ENCODE results near the gene SYNDIG1.

Gene SYNDIG1

DNA sequence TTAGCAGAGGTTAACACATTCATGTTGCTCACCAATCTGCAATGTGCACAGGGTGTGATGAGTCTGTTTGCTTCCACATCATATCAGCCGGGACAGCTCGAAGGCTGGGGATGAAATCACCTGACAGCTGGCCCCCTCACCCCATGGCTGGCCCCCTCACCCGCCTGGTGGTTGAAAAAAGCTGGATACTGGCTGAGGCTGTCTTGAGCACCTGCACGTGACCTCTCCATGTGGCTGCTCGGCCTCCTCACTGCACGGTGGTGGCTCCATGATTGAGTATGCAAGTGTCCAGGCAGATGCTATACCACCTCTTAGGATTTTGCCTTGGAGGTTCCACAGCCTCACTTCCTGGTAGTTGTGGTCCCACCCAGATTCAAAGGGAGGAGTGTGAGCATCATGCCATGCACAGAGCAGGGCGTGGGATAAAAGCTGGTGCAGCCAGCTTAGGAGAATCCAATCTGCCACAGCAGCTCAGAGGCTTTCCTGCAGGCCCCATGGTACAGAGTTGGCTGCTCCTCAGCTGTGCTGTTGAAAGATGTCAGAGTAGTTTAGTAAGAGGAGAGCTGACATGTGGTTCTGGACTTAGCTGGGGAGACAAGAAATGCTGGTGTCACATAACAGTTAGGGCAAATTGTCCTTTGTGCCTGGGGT is 29.6 kb upstream of the SYNDIG1 start:
- Histone ChIP-seq H3K36me3 (ENCODE audit: low read depth) (no peaks in the 10 kb centered on the region), H3K9me3 (ENCODE audit: severe bottlenecking) (no peaks in the 10 kb centered on the region), H3K27ac (ENCODE audit: poor library complexity, severe bottlenecking) (no peak overlapping the region), H3K4me3 (ENCODE audit: severe bottlenecking) (no peak overlapping the region), H3K27me3 (ENCODE audit: insufficient read depth, poor library complexity, severe bottlenecking) (peaks cover 4% of the 10 kb centered on the region), H3K4me1 (ENCODE audit: insufficient read depth, poor library complexity, severe bottlenecking) (no peaks in the 10 kb centered on the region)
- ATAC-seq (ENCODE audit: low read depth) (no peak), DNase-seq (ENCODE audit: low spot score) (no peak)
- TF ChIP-seq, protein P1, sequence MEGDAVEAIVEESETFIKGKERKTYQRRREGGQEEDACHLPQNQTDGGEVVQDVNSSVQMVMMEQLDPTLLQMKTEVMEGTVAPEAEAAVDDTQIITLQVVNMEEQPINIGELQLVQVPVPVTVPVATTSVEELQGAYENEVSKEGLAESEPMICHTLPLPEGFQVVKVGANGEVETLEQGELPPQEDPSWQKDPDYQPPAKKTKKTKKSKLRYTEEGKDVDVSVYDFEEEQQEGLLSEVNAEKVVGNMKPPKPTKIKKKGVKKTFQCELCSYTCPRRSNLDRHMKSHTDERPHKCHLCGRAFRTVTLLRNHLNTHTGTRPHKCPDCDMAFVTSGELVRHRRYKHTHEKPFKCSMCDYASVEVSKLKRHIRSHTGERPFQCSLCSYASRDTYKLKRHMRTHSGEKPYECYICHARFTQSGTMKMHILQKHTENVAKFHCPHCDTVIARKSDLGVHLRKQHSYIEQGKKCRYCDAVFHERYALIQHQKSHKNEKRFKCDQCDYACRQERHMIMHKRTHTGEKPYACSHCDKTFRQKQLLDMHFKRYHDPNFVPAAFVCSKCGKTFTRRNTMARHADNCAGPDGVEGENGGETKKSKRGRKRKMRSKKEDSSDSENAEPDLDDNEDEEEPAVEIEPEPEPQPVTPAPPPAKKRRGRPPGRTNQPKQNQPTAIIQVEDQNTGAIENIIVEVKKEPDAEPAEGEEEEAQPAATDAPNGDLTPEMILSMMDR (IDR thresholded peaks at IDR 0.05; ENCODE audit: poor library complexity, severe bottlenecking) = no peak

DNA sequence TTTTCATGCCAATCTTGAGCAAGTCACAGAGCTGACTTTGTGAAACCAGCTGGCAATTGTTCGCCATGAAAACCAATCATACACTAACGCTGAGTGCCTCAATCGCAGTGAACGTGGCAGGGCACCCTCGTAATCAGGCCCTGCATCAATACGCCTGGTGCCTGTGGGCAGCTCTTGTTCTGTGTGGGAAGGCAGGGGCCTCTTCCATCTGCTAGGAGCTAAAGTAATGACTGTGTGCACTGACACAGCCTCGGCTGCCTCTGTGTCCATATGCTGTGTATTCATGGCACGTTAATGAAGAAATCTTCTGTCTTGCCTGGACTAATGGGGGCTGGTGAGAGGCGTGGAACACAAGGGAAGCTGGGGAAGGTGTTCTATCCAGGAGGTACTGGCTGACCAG is 27.8 kb upstream of the SYNDIG1 start:
- ATAC-seq (ENCODE audit: low read depth) (no peak), DNase-seq (ENCODE audit: low spot score) (no peak)
- H3K27me3 ChIP-seq (ENCODE audit: insufficient read depth, poor library complexity, severe bottlenecking) = peaks cover 4% of the 10 kb centered on the region
- H3K9me3 ChIP-seq (ENCODE audit: severe bottlenecking) = no peaks in the 10 kb centered on the region
- H3K27ac ChIP-seq (ENCODE audit: poor library complexity, severe bottlenecking) = no peak overlapping the region
- H3K4me1 ChIP-seq (ENCODE audit: insufficient read depth, poor library complexity, severe bottlenecking) = no peaks in the 10 kb centered on the region
- H3K36me3 ChIP-seq (ENCODE audit: low read depth) = no peaks in the 10 kb centered on the region
- H3K4me3 ChIP-seq (ENCODE audit: severe bottlenecking) = no peak overlapping the region
- TF ChIP-seq, protein P1 (IDR thresholded peaks at IDR 0.05; ENCODE audit: poor library complexity, severe bottlenecking) = no peak

DNA sequence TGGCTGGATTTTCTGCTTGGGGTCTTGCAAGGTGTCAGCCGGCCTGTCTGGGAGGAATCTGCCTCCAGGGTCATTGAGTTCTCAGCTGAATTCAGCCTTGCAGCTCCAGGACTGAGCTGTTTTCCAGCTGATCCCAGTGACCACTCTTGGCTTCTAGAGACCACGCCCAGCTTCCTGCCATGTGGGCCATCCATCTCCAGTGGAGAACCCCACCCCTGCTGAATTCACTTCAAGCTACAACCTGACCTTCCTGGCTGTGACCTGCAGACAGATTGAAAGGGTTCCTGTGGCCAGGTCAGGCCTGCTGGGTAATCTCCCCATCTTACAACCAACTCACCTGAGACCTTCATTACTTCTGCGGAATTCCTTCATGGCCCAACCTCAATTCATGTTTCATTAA is 26.5 kb upstream of the SYNDIG1 start:
- no peaks in the 10 kb centered on the region for H3K4me1 ChIP-seq (ENCODE audit: insufficient read depth, poor library complexity, severe bottlenecking)
- H3K9me3 ChIP-seq (ENCODE audit: severe bottlenecking) = no peaks in the 10 kb centered on the region
- no peak overlapping the region for H3K27ac ChIP-seq (ENCODE audit: poor library complexity, severe bottlenecking)
- H3K36me3 ChIP-seq (ENCODE audit: low read depth) = no peaks in the 10 kb centered on the region
- TF ChIP-seq, protein P1 (IDR thresholded peaks at IDR 0.05; ENCODE audit: poor library complexity, severe bottlenecking) = no peak
- ATAC-seq (ENCODE audit: low read depth) (no peak), DNase-seq (ENCODE audit: low spot score) (no peak)
- H3K4me3 ChIP-seq (ENCODE audit: severe bottlenecking) = no peak overlapping the region
- peaks cover 4% of the 10 kb centered on the region for H3K27me3 ChIP-seq (ENCODE audit: insufficient read depth, poor library complexity, severe bottlenecking)

DNA sequence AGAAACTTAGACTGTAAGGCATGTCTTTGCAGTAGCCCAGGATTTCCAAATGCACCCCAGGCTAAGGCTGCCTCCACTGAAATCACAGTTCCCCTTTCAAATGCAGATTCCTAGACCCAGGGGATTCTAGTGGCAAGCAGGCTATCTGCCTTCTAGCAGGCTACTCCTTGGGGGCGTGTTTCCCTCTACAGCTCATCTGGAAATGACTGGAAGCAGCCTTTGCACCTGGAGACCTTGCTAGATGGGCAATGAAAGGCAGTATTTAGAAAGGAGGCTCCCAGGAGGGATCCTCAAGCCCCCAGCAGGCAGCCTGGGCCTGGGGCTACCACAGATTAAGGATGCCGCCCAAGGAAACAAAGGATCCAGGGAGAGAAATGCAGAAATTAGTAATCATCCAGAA is 26.0 kb upstream of the SYNDIG1 start:
- H3K27me3 ChIP-seq (ENCODE audit: insufficient read depth, poor library complexity, severe bottlenecking) = no peaks in the 10 kb centered on the region
- no peaks in the 10 kb centered on the region for H3K4me1 ChIP-seq (ENCODE audit: insufficient read depth, poor library complexity, severe bottlenecking)
- no peaks in the 10 kb centered on the region for H3K9me3 ChIP-seq (ENCODE audit: severe bottlenecking)
- no peak overlapping the region for H3K27ac ChIP-seq (ENCODE audit: poor library complexity, severe bottlenecking)
- H3K4me3 ChIP-seq (ENCODE audit: severe bottlenecking) = no peak overlapping the region
- TF ChIP-seq, protein P1 (IDR thresholded peaks at IDR 0.05; ENCODE audit: poor library complexity, severe bottlenecking) = no peak
- H3K36me3 ChIP-seq (ENCODE audit: low read depth) = no peaks in the 10 kb centered on the region
- ATAC-seq (ENCODE audit: low read depth) = no peak
- DNase-seq (ENCODE audit: low spot score) = no peak

DNA sequence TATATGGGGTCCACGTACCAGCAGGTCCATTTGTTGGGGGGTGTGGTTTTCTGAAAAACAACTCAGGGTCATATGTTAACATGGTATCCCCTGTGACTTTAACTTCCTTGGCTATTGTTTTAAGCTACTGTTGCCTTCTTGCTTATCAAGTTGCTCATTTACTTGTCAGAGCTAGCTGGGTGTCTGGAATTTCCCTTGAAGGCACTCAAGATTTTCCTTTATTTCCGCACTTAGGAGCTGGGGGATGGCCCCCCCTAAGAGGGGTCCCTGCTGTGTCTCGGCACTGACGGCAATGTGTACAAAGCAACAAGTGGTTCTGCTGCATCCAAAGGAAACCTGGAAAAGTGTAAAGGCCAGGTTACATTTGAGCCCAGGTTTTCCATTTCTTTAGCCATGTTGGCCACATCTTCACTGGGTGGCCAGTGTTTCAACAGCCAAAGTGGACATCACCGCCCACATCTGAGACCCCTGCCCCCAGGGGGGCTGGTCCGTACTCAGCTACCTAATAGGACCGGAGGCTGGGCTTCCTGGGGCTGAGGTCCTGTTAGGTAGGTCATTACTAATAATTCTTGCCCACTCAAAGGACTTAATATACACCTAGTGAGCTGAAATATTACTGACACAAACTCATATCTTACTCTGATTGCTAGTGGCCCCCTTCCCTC is 24.8 kb upstream of the SYNDIG1 start:
- no peak overlapping the region for H3K27ac ChIP-seq (ENCODE audit: poor library complexity, severe bottlenecking)
- no peak overlapping the region for H3K4me3 ChIP-seq (ENCODE audit: severe bottlenecking)
- ATAC-seq (ENCODE audit: low read depth) (no peak), DNase-seq (ENCODE audit: low spot score) (no peak)
- H3K36me3 ChIP-seq (ENCODE audit: low read depth) = no peaks in the 10 kb centered on the region
- H3K9me3 ChIP-seq (ENCODE audit: severe bottlenecking) = no peaks in the 10 kb centered on the region
- H3K4me1 ChIP-seq (ENCODE audit: insufficient read depth, poor library complexity, severe bottlenecking) = no peaks in the 10 kb centered on the region
- no peaks in the 10 kb centered on the region for H3K27me3 ChIP-seq (ENCODE audit: insufficient read depth, poor library complexity, severe bottlenecking)
- TF ChIP-seq, protein P1 (IDR thresholded peaks at IDR 0.05; ENCODE audit: poor library complexity, severe bottlenecking) = no peak

Measured in RWPE2 (cell line).